Measurements from ENCODE around the gene MINK1.

Gene MINK1

GRCh38 chr17:4833178-4833940, at the start of gene MINK1:
Gene MINK1 (plus strand): TSS chr17:4833340. CDS start chr17:4833584, 244 bp downstream.
- DNase-seq (ENCODE audit: low spot score) = peak; percentile 97

DNA sequence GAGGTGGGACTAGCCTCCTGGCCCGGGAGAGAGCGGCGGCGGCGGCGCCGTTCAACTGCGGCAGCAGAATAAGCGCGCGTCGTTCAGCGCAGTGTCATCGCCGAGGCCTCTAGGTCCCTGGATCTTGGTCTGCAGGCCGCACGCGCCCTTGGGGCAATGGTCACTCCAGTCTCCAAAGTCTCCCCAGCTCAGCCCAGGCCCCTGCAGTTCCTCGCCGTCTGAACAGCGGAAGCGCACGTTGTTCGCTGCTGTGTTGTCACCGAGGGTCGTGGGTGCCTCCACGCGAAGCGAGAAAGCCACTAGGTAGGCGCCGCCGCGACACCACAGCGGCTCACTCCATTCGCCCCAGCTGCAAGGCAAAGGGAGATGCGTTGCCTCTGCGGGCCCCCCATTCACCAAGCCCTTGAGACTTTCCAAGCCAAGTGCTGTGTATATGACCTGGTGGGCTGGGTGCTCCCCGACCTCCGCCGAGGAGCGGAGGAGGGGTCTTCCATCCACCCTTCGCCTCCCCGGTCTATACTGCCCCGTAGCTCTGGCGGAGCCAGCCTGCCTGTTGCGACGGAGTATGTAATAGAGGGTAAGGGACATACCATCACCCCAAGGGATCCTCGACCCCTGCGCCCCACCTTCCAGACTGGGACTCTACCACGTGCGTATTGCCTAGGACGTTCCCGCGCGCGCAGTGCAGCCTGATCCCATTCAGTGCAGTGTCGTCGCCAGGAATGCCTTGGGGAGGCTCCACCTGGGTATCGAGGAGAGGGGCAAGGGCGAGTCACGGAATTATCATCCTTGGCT, 47.6 kb upstream of the MINK1 start:
- DNase-seq (ENCODE audit: low spot score) = no peak

DNA sequence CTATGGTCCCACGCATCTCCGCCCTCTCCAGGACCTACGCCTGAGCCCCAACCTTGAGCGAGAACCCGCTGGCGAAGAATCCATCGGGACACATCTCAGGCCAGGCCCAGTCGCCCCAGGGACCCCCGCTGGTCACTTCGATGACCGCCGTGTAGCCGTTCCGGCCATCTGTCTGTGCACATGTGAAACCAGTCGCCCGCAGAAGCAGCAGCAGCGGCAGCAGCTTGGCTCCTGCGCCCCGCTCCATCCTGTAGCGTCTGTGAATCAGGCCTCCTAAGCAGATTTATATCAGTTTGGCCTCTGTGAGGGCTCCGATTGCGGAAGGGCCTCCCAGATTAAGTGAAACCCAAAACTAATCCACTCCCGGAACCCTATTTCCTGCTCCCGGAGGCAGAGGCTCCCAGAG, 47.0 kb upstream of the MINK1 start, which contains the start of gene VMO1:
VMO1 (minus strand) TSS at position 259 of the 406 bp plus-strand sequence; CDS start at position 247, 12 bp downstream.
- DNase-seq (ENCODE audit: low spot score) = no peak

DNA sequence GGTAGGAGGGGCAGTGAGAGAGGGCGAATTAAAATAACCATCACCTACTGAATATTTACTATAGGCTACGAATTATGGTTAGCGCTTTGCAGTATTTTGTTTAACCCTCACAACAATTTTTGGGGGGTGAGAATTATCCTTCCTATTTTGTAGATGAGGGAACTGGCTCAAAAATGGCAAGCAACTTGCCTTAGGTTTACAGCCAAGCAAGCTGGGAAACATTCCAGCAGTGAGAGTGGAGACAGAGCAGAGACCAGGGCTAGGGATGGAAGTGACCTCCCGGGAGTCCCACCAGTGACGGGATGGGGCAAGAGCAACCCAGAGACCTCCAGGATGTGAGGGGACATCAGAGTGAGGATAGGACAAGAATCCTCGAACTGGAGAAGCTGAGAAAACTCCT, 46.6 kb upstream of the MINK1 start:
- no peak for DNase-seq (ENCODE audit: low spot score)

DNA sequence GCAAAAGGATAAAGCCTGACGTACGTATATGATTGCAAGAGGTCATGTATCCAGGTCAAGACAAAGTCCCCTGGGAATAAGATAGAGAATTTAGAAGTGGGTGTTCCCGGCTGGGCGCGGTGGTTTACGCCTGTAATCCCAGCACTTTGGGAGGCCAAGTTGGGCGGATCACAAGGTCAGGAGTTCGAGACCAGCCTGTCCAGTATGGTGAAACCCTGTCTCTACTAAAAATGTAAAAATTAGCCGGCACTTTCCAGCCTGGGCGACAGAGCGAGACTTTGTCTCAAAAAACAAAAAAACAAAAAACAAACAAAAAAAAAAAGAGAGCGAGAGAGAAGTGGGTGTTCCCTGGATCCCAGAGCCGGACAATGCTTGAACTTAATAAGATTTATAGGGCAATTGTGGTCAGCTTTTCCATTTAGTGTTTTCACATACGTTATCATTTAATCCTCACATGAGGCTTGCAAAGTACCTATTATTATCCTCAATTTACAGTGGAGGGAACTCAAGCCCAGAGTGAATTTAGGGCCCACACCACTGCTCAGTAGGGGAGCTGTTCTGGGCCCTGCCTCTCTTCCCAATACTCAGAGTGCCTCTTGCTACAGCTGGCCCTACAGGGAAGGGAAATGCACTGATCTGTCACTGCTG, 44.9 kb upstream of the MINK1 start:
- no peak for DNase-seq (ENCODE audit: low spot score)

DNA sequence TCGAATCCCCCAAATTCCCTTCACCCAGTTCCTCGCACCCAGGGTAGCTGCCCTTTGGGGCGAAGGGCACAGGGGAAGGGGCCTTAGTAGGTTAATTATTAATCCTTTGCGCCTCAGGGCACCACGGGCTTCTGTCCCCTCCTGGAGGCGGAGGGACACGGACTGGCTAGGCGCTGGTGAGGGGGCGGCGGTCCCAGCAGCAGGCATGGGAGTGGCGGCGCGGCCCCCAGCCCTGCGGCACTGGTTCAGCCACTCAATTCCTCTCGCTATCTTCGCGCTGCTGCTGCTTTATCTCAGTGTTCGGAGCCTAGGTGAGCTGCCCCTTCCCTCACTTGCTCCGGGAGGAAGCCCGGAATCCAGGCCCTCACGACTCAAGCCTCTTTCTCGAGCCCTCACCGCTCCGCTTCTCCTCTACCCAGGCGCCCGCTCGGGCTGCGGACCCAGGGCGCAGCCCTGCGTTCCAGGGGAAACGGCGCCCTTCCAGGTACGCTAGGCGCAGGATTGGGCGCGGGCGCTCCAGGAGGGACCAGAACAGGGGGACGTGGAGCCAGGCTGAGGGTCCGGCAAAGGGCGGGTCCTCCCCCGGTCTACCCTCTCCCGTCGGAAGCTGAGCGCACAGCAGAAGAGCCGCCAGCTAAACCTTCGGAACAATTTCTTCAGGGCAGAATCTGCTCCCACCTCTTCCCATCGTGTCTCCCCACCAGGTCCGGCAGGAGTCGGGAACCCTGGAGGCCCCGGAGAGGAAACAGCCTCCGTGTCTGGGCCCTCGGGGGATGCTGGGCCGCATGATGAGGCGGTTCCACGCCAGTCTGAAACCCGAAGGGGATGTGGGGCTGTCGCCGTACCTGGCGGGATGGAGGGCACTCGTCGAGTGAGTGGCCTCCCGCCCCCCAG, 44.1 kb upstream of the MINK1 start, which contains the start of gene GLTPD2:
GLTPD2 (plus strand) TSS at position 158 of the 894 bp plus-strand sequence; CDS start at position 206, 48 bp downstream.
- DNase-seq (ENCODE audit: low spot score) = peak; percentile 75

DNA sequence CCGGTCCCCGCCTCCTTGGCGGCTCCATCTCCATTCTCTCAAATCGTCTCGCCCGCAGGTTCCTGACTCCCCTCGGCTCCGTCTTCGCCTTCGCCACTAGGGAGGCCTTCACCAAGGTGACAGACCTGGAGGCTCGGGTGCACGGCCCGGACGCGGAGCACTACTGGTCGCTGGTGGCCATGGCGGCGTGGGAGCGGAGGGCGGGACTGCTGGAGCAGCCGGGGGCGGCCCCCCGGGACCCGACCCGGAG, 43.5 kb upstream of the MINK1 start:
- no peak for DNase-seq (ENCODE audit: low spot score)

- DNase-seq (ENCODE audit: low spot score) = peak; percentile 80
Observed at GRCh38 chr17:4789951-4790704, 43.0 kb upstream of the MINK1 start.

- no peak for DNase-seq (ENCODE audit: low spot score)
Observed at GRCh38 chr17:4790705-4791088, 42.4 kb upstream of the MINK1 start.

- no peak for DNase-seq (ENCODE audit: low spot score)
Observed at GRCh38 chr17:4795168-4795567, 38.0 kb upstream of the MINK1 start.

DNA sequence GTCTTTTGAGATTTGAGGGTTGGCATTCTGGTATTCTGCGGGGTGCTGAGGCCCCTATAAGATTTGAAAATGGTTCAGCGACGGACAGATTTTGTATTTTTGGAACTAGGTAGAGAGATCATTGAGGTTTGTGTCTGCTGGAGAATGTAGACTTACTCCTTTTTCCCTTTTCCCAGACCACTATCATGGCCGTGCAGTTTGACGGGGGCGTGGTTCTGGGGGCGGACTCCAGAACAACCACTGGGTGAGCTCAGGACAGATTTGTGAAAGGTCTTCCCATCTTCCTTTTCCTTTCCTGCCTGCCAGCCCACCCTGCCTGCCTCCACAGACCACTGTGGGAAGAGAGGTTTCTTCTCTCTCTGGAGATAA, 36.6 kb upstream of the MINK1 start:
- DNase-seq (ENCODE audit: low spot score) = no peak

GRCh38 chr17:4800462-4801196, 32.5 kb upstream of the MINK1 start:
- DNase-seq (ENCODE audit: low spot score) = no peak

- no peak for DNase-seq (ENCODE audit: low spot score)
Observed at GRCh38 chr17:4802228-4802627, 30.9 kb upstream of the MINK1 start, which contains the start of gene C17orf114. Gene C17orf114 (minus strand): TSS chr17:4802328.

DNA sequence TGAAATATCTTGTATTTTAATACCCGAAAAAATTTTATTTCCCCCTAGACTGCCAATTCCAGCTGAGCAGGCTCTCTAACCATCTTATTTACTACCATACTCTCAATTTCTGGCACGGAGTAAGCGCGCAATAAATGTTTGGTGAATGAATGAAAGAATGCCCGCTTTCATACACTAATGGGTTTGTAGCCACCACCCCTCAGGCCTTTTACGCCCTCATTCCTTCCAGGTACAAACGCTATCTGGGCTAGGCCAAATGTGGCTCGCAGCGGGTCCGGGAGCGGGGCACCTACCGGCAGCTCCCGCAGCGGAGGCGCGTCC, 26.7 kb upstream of the MINK1 start:
- no peak for DNase-seq (ENCODE audit: low spot score)

DNA sequence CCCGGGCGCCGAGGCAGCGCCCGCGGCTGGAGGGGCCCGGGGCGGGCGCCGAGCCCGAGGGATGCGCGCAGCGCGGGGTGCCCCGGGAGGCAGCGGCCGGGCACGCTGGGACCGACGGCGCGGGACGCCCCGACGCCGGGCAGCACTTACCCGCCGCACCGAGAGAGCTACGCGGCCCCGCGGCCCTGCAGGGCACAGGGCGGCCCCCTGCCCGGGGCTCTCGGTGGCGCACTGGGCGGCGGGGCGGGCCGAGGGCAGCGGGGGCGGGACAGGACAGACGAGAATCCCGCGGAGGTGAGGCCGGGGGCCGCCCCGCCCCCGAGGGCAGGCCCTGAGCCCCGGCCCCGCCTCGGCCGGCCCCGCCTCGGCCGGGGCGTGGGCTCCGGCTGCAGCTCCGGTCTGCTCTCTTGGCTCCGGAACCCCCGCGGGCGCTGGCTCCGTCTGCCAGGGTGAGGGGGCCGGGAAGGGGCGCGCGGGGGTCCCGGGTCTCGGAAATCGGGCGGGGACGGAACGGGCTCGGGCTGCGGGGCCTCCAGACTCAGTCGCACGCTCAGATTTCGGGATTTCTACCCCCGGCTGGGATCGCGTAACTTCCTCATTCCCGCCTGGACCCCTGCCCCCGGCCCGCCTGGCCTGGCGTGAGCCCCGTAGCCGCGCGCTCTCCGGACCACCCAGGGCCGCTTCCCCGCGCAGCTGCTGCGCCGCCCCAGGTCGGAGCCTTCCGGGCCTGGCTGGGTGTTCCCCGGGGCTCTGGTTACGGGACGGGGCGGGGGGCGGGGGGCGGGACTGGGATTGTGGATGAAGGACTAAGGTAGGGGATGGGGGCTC, 26.1 kb upstream of the MINK1 start, which contains the start of gene PLD2:
PLD2 (plus strand) TSS at position 376 of the 828 bp plus-strand sequence. CDS start 621 bp downstream, outside the sequence.
- peak; percentile 88 for DNase-seq (ENCODE audit: low spot score)

GRCh38 chr17:4807605-4808377, 25.3 kb upstream of the MINK1 start:
- DNase-seq (ENCODE audit: low spot score) = no peak

GRCh38 chr17:4808378-4808767, 24.8 kb upstream of the MINK1 start:
- DNase-seq (ENCODE audit: low spot score) = no peak

DNA sequence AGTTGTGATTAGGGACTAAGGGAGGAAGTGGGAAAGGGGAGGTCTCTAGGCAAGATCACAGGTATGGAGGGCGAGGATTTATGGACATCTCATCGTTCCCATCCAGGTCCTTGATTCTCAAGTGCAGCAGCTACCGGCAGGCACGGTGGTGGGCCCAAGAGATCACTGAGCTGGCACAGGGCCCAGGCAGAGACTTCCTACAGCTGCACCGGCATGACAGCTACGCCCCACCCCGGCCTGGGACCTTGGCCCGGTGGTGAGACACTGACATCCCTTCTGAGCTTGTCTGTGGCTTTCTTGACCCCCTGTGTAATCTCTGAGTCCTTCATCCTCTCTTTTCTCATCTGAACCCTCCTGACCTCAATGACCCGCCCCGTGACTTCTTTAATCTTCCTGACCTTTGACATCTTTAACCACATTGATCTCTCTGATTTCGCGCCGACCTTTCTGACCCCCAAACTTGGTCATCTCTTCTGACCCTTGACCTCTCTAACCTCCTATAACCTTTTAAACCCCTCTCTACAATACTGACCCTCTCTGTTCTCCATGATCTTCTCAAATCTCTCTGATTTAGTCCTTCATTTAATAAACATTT, 22.3 kb upstream of the MINK1 start:
- DNase-seq (ENCODE audit: low spot score) = no peak

All from HuH-7 (cell line).